MM.1S (cell line): ENCODE data around the gene HS2ST1.

Experiments
- DNase-seq: peaks from one replicate; pipeline ENCODE4 v3.0.0-alpha.2; 2015
- H2AFZ ChIP-seq: fragments of 300-600 bp; sonication (generic); 2 replicates; pipeline ENCODE4 v1.6.0; 2016; ENCODE audit warnings: antibody characterized with exemption, low read length
- H3F3A ChIP-seq: fragments of 300-600 bp; sonication (generic); 2 replicates; pipeline ENCODE4 v1.6.1; 2016; ENCODE audit warnings: mild to moderate bottlenecking, antibody characterized with exemption, low read length, moderate library complexity, mixed read lengths; ENCODE audit not compliant: insufficient read depth
- H3K27ac ChIP-seq: fragments of 300-600 bp; sonication (generic); 2 replicates; pipeline ENCODE4 v1.5.1; 2016; ENCODE audit warnings: mild to moderate bottlenecking, low read length
- H3K27me3 ChIP-seq: fragments of 300-600 bp; sonication (generic); replicated peaks from 2 replicates; pipeline ENCODE4 v1.6.0; 2016; ENCODE audit warnings: low read length; ENCODE audit not compliant: insufficient read depth
- H3K36me3 ChIP-seq: fragments of 300-600 bp; sonication (generic); replicated peaks from 2 replicates; pipeline ENCODE4 v1.6.1; 2016; ENCODE audit warnings: mild to moderate bottlenecking, low read length, mixed read lengths; ENCODE audit not compliant: insufficient read depth
- H3K4me1 ChIP-seq: fragments of 300-600 bp; sonication (generic); 2 replicates; pipeline ENCODE4 v1.6.1; 2016; ENCODE audit warnings: low read length, mixed read lengths
- H3K4me2 ChIP-seq: fragments of 300-600 bp; sonication (generic); 2 replicates; pipeline ENCODE4 v1.6.0; 2016; ENCODE audit warnings: low read depth, low read length
- H3K4me3 ChIP-seq: fragments of 300-600 bp; sonication (generic); 2 replicates; pipeline ENCODE4 v1.5.1; 2016; ENCODE audit warnings: low read length, mixed read lengths
- H3K79me2 ChIP-seq: fragments of 300-600 bp; sonication (generic); 2 replicates; pipeline ENCODE4 v1.6.1; 2016; ENCODE audit warnings: mixed run types, low read length, mixed read lengths
- H3K9ac ChIP-seq: fragments of 300-600 bp; sonication (generic); 2 replicates; pipeline ENCODE4 v1.6.1; 2016; ENCODE audit warnings: low read length, mixed read lengths
- H3K9me2 ChIP-seq: fragments of 300-600 bp; sonication (generic); replicated peaks from 2 replicates; pipeline ENCODE4 v1.6.1; 2016; ENCODE audit warnings: mild to moderate bottlenecking, low read length, mixed read lengths; ENCODE audit not compliant: insufficient read depth
- H3K9me3 ChIP-seq: fragments of 300-600 bp; sonication (generic); replicated peaks from 2 replicates; pipeline ENCODE4 v1.6.1; 2016; ENCODE audit warnings: mild to moderate bottlenecking, low read length, mixed read lengths; ENCODE audit not compliant: insufficient read depth
- H4K20me1 ChIP-seq: fragments of 300-600 bp; sonication (generic); 2 replicates; pipeline ENCODE4 v1.6.1; 2016; ENCODE audit warnings: mild to moderate bottlenecking, low read length, moderate library complexity, mixed read lengths; ENCODE audit not compliant: insufficient read depth
- CTCF ChIP-seq: fragments of 300-600 bp; sonication (generic); IDR thresholded peaks from 2 replicates; pipeline ENCODE4 v1.5.1; 2016; ENCODE audit warnings: antibody characterized with exemption, low read length, mixed read lengths
- EZH2 ChIP-seq: fragments of 300-600 bp; sonication (generic); optimal IDR thresholded peaks from 2 replicates; pipeline ENCODE3; 2017; ENCODE audit warnings: low read depth, mild to moderate bottlenecking, antibody characterized with exemption, low read length, mixed read lengths
- EZH2phosphoT487 ChIP-seq: fragments of 300-600 bp; sonication (generic); IDR thresholded peaks from 2 replicates; pipeline ENCODE4 v1.6.1; 2018; ENCODE audit warnings: antibody characterized with exemption, low read length

Gene HS2ST1

GRCh38 chr1:87108228-87108627 lies 193.8 kb downstream of the HS2ST1 start:
- Histone ChIP-seq H3F3A (no peaks in the 10 kb centered on the region), H3K4me2 (no peak overlapping the region), H3K79me2 (no peaks in the 10 kb centered on the region), H3K9me2 (no peaks in the 10 kb centered on the region), H2AFZ (no peak overlapping the region), H3K4me1 (peaks cover 18% of the 10 kb centered on the region), H3K36me3 (no peaks in the 10 kb centered on the region), H3K27ac (no peak overlapping the region), H3K27me3 (no peaks in the 10 kb centered on the region), H3K9me3 (no peaks in the 10 kb centered on the region), H4K20me1 (no peaks in the 10 kb centered on the region), H3K4me3 (no peak overlapping the region), H3K9ac (no peak overlapping the region)
- DNase-seq = no peak
- TF ChIP-seq EZH2 (no peak), CTCF (no peak), EZH2phosphoT487 (no peak)

GRCh38 chr1:87108814-87109411 lies 194.5 kb downstream of the HS2ST1 start:
- Histone ChIP-seq H3K27me3 (no peaks in the 10 kb centered on the region), H3K79me2 (no peaks in the 10 kb centered on the region), H3K4me1 (peaks cover 18% of the 10 kb centered on the region), H3K9ac (no peak overlapping the region), H3K27ac (no peak overlapping the region), H3K4me2 (no peak overlapping the region), H4K20me1 (no peaks in the 10 kb centered on the region), H3K4me3 (no peak overlapping the region), H2AFZ (no peak overlapping the region), H3K36me3 (no peaks in the 10 kb centered on the region), H3K9me3 (no peaks in the 10 kb centered on the region), H3F3A (no peaks in the 10 kb centered on the region), H3K9me2 (no peaks in the 10 kb centered on the region)
- TF ChIP-seq EZH2phosphoT487 (no peak), CTCF (no peak), EZH2 (no peak)
- DNase-seq = no peak

GRCh38 chr1:87111659-87112371 lies 197.4 kb downstream of the HS2ST1 start:
- no peak overlapping the region for H3K9ac ChIP-seq
- no peaks in the 10 kb centered on the region for H3K9me2 ChIP-seq
- H4K20me1 ChIP-seq = no peaks in the 10 kb centered on the region
- H3K4me1 ChIP-seq = peaks cover 9% of the 10 kb centered on the region
- DNase-seq = no peak
- H3F3A ChIP-seq = no peaks in the 10 kb centered on the region
- no peak overlapping the region for H2AFZ ChIP-seq
- no peaks in the 10 kb centered on the region for H3K27me3 ChIP-seq
- H3K4me3 ChIP-seq = no peak overlapping the region
- no peak overlapping the region for H3K27ac ChIP-seq
- no peak for TF ChIP-seq CTCF
- no peak for TF ChIP-seq EZH2phosphoT487
- TF ChIP-seq EZH2 = no peak
- H3K4me2 ChIP-seq = no peak overlapping the region
- no peaks in the 10 kb centered on the region for H3K9me3 ChIP-seq
- H3K36me3 ChIP-seq = no peaks in the 10 kb centered on the region
- H3K79me2 ChIP-seq = no peaks in the 10 kb centered on the region
